Posterior cingulate gyrus (tissue), 11 donors: Measurements from ENCODE around the gene GLRX2.
"Not testable (repeated sequence)": the region's sequence is repeated elsewhere in the genome, so short reads cannot be mapped to it uniquely, and the experiment has no call there.

Experiments
- DNase-seq, 10 donors: peaks; one replicate each; pipeline versions ENCODE4 v3.0.0 to v3.0.0-alpha.2; 2020 to 2021; ENCODE audit warnings: mixed read lengths in 3 of 10
- intact Hi-C: fragments of 100-400 bp; cut with DNase I; formaldehyde crosslinking; loops from one replicate; pipeline ENCODE4 v1.15.1; 2023

Gene GLRX2

GRCh38 chr1:193069748-193070385, 35.3 kb downstream of the GLRX2 start:
- intact Hi-C loops: no loop called here
- no peak for DNase-seq

DNA sequence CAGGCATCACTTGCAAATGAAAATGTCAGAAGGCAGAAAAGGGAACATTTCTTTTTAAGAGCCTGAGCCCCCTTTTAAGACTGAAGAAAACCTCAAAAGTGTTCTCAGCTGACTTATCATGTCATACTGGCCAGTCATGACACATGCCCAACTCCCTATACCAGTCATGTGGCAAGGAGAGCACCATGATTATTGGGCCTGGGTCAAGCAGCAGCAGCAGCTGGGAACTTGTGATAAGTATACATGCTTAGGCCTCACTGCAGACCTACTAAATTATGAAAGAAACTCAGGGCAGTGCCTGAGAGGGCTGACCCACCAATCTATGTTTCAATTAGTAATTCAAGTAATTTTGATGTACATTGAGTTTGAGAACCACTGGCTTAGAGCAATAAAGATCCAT, 37.2 kb downstream of the GLRX2 start:
- no peak for DNase-seq
- intact Hi-C loops: no loop called here

DNA sequence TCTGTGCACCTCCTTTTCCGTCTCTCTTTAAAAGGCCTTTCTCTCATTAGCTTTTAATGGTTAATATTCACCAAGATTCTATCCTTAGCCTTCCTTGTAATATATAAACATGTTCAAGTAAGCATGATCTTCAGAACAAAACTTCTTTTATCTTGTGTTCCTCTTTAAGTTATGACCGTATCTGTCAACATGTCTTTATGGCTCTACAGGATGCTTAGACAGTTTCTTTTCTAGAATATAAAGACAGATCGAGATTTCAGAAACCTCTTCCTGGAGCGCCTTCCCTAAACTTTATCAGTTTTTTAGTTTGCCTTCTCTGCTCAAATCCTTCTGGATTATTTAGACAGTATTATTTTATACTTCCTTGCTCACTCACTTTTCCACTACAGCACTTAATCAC, 38.6 kb downstream of the GLRX2 start:
- DNase-seq: no peak

DNA sequence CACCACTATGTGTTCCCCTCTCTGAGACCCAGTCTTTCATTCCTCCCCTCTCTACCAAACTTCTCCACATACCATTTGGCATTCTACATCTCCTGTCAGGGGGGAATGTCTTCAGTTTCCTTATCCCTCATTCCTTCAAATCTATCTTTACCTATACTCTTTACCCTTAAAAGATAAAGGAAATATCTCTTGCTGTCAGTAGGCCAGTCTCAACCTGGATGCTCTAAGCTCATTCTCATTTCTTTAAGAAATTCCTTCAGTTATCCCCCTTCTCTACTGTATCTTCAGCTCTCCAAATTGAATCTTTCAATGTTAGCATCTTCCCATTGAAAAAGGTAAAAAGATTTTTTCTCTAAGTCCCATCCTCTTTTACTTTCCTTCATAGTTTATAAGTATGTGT, 39.3 kb downstream of the GLRX2 start:
- intact Hi-C loops: no loop called here

More for the DNA sequence above, 38.6 kb downstream of the GLRX2 start:
- intact Hi-C loops: no loop called here

GRCh38 chr1:193062698-193063463, 42.3 kb downstream of the GLRX2 start:
- DNase-seq: no peak
- intact Hi-C loops: no loop called here

More for the DNA sequence above, 39.3 kb downstream of the GLRX2 start:
- DNase-seq: no peak

DNA sequence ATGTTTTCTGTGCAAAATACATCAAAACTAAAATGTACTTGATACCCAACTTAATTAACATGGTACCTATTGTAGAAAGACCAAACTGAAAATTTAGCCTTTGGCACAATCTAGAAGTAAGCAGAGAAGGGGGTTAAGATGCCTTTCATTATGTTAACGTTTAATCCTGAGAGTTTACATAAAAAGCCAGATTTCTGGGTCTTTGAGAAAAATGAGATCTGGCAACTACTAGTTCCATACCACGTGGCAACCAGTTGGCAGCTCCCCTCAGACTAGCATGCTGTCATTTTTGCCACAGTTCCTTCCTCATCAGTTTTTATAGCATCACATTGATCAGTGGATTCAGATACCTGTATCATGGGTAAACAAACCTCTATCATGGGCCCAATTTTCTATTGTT, 44.3 kb downstream of the GLRX2 start:
- no peak for DNase-seq
- intact Hi-C loops: no loop called here

GRCh38 chr1:193060406-193060805, 44.8 kb downstream of the GLRX2 start:
- intact Hi-C loops: no loop called here
- DNase-seq: no peak

DNA sequence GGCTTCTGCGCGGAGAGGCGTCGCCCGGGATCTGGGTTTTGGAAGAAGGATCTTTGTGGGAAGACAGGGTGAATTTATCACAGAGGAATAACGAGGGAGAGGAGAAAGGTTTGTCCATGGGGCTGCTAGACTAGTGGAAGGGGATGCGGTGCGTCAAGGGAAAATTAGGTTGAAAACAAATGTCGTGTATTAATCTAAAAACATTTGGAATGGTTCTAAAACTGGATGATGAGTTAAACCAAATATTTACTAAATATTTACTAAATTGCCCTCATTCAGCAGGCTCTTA, 45.2 kb downstream of the GLRX2 start:
- intact Hi-C loops: no loop called here
- DNase-seq: no peak

GRCh38 chr1:193059282-193060114, 45.7 kb downstream of the GLRX2 start, which contains the start of the genes RO60 and UCHL5:
Gene RO60 (plus strand): TSS chr1:193059612. CDS start chr1:193069055, 9,443 bp downstream.
Gene UCHL5 (minus strand): TSS chr1:193059360. CDS start chr1:193059260, 100 bp downstream.
- intact Hi-C loops: loop anchor here (1.0 to 2.0 kb wide), 2 partner anchors 45 to 62 kb away; partner anchors contain the start of gene GLRX2
- DNase-seq: peak; percentile 94 to 100 (median 96)

DNA sequence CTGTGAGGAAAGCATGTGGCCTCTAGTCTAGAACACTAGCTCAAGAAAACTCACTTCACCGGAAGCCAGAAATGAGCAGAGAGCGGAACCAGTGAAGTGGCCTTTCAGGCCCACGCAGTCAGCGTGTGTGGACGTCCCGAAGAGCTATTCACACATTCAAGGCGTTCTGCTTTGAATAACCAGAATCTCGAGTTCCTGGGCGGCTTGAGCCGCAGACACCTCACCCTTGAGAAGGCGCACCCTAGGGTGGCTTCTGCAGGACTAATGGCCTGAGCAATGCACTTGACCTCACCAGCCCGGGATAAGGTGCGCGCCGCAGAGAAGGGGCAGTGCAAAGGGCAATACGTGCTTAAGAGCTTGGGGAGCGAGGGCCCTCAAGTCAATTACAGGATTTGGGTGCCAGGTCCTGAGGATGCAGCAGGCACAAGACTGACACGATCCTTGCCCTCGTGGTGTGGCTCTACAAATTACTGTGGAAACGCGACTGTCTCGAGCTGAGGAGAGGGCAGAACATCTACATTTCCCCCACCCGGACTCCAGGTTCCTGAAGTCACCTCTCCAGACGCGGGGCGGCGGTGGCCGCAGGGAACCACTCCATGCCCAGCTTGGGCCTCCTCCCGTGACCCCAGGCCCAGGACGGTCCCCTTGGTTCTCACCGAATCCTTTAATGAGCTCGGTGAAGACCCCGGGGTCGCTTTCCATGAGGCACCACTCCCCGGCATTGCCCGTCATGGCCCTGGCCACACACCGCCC, 46.5 kb downstream of the GLRX2 start:
- peak in 3 of 10 donors; percentile 4 to 70 (median 11) for DNase-seq
- intact Hi-C loops: loop anchor here (1.0 to 2.0 kb wide), 2 partner anchors 46 to 63 kb away; partner anchors contain the start of gene GLRX2

DNA sequence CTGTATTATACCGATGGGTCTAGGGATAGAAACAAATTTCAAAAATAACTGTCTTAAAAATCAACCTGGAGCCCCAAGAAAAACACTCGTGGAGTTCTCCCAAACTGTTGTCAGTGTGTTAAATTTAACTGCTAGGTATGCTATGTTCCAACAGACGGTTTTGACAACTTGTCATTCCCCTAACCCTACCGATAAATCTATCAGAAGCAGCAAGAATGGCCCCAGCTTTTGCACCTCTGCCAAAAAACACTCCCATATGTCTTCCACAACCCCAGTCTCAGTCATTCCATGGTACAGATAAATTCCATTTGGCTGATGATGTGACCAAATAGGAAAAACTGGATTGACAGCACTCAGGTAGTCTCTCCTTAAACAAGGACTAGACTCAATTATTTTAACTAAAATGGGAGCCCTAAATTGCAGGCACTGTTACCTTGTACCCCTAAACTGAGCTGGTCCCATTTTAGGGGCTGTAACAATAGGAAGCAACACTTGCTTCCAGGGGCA, 51.0 kb downstream of the GLRX2 start:
- no peak for DNase-seq
- intact Hi-C loops: no loop called here

GRCh38 chr1:193048913-193049312, 56.3 kb downstream of the GLRX2 start:
- intact Hi-C loops: not testable (repeated sequence)
- DNase-seq: peak in 1 of 10 donors; percentile 68
